ENCODE data around the gene GRIK4. TPM values are rescaled to one million over a fixed set of nuclear protein-coding genes. Genes with fewer than 3 reads are reported as not detected.

The GRIK4 gene
- total and polyA plus RNA-seq, 9 of the 15 experiments (the other 6 are each of a cell fraction or from before 2014, with no cell fraction given) = not detected

- TF ChIP-seq, protein P1, sequence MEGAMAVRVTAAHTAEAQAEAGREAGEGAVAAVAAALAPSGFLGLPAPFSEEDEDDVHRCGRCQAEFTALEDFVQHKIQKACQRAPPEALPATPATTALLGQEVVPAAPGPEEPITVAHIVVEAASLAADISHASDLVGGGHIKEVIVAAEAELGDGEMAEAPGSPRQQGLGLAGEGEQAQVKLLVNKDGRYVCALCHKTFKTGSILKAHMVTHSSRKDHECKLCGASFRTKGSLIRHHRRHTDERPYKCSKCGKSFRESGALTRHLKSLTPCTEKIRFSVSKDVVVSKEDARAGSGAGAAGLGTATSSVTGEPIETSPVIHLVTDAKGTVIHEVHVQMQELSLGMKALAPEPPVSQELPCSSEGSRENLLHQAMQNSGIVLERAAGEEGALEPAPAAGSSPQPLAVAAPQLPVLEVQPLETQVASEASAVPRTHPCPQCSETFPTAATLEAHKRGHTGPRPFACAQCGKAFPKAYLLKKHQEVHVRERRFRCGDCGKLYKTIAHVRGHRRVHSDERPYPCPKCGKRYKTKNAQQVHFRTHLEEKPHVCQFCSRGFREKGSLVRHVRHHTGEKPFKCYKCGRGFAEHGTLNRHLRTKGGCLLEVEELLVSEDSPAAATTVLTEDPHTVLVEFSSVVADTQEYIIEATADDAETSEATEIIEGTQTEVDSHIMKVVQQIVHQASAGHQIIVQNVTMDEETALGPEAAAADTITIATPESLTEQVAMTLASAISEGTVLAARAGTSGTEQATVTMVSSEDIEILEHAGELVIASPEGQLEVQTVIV (CRISPR knock-in tag; IDR thresholded peaks at IDR 0.05; ENCODE audit: borderline replicate concordance) = no peak
- no peak for TF ChIP-seq CGGBP1 (CRISPR knock-in tag; IDR thresholded peaks at IDR 0.05)
- TF ChIP-seq, protein P2, sequence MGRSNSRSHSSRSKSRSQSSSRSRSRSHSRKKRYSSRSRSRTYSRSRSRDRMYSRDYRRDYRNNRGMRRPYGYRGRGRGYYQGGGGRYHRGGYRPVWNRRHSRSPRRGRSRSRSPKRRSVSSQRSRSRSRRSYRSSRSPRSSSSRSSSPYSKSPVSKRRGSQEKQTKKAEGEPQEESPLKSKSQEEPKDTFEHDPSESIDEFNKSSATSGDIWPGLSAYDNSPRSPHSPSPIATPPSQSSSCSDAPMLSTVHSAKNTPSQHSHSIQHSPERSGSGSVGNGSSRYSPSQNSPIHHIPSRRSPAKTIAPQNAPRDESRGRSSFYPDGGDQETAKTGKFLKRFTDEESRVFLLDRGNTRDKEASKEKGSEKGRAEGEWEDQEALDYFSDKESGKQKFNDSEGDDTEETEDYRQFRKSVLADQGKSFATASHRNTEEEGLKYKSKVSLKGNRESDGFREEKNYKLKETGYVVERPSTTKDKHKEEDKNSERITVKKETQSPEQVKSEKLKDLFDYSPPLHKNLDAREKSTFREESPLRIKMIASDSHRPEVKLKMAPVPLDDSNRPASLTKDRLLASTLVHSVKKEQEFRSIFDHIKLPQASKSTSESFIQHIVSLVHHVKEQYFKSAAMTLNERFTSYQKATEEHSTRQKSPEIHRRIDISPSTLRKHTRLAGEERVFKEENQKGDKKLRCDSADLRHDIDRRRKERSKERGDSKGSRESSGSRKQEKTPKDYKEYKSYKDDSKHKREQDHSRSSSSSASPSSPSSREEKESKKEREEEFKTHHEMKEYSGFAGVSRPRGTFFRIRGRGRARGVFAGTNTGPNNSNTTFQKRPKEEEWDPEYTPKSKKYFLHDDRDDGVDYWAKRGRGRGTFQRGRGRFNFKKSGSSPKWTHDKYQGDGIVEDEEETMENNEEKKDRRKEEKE (IDR thresholded peaks at IDR 0.05; ENCODE audit: borderline replicate concordance in 1 of 2, control insufficient read depth in 1 of 2, low read depth in 2 of 2, low read length in 1 of 2) = no peak
- TF ChIP-seq GABPB1 (CRISPR knock-in tag; IDR thresholded peaks at IDR 0.05) = no peak
- TF ChIP-seq CBX8 (IDR thresholded peaks at IDR 0.05; ENCODE audit: borderline replicate concordance, extremely low read depth, low read depth, low read length, poor library complexity, severe bottlenecking) = no peak
- TF ChIP-seq TCFL5 (CRISPR knock-in tag; conservative IDR thresholded peaks at IDR 0.05) = no peak
Observed at GRCh38 chr11:120527111-120527761, 15.7 kb downstream of the GRIK4 start (continued).

All from K562 (cell line).